ENCODE results near the gene DAPK1.

- TF ChIP-seq POLR2A (IDR thresholded peaks at IDR 0.05): no peak
- no peak for TF ChIP-seq CTCF (IDR thresholded peaks at IDR 0.05)
- TF ChIP-seq POLR2AphosphoS5 (IDR thresholded peaks at IDR 0.05): no peak
Observed at GRCh38 chr9:87682618-87683017, 185.0 kb downstream of the DAPK1 start.

Measured in suprapubic skin (tissue), 4 donors.